ENCODE data around the gene DCT.
"Not testable (repeated sequence)": the region's sequence is repeated elsewhere in the genome, so short reads cannot be mapped to it uniquely, and the experiment has no call there.

DCT gene

GRCh38 chr13:94479616-94480015 is at the start of gene DCT:
DCT (minus strand) TSS chr13:94479682; CDS start chr13:94479255, 427 bp downstream.
- DNase-seq = peak; percentile 89

GRCh38 chr13:94526956-94527355 is 47.5 kb upstream of the DCT start:
- DNase-seq = not testable (repeated sequence)

- DNase-seq = no peak
These were observed 46.3 kb upstream of the DCT start for GRCh38 chr13:94525781-94526180.

GRCh38 chr13:94524407-94524806 is 44.9 kb upstream of the DCT start:
- DNase-seq = no peak

- DNase-seq = no peak
These were observed 40.5 kb upstream of the DCT start for GRCh38 chr13:94520001-94520400.

- DNase-seq = no peak
These were observed 37.0 kb upstream of the DCT start for GRCh38 chr13:94516456-94516855.

- no peak for DNase-seq
These were observed 36.4 kb upstream of the DCT start for GRCh38 chr13:94515911-94516310.

GRCh38 chr13:94515374-94515773 is 35.9 kb upstream of the DCT start:
- DNase-seq = no peak

- no peak for DNase-seq
These were observed 33.5 kb upstream of the DCT start for GRCh38 chr13:94513026-94513425.

GRCh38 chr13:94505730-94506129 is 26.2 kb upstream of the DCT start:
- no peak for DNase-seq

- no peak for DNase-seq
These were observed 24.4 kb upstream of the DCT start for GRCh38 chr13:94503851-94504250.

GRCh38 chr13:94498831-94499230 is 19.3 kb upstream of the DCT start:
- not testable (repeated sequence) for DNase-seq

GRCh38 chr13:94495806-94496205 is 16.3 kb upstream of the DCT start:
- no peak for DNase-seq

GRCh38 chr13:94494026-94494425 is 14.5 kb upstream of the DCT start:
- DNase-seq = peak; percentile 52

GRCh38 chr13:94487043-94487442 is 7.6 kb upstream of the DCT start:
- DNase-seq = no peak

- DNase-seq = no peak
These were observed 4.5 kb upstream of the DCT start for GRCh38 chr13:94483970-94484369.

- DNase-seq = no peak
These were observed 2.5 kb upstream of the DCT start for GRCh38 chr13:94481941-94482340.

GRCh38 chr13:94480672-94481145 is 1.2 kb upstream of the DCT start:
- DNase-seq = peak; percentile 94

- DNase-seq = no peak
These were observed 569 bp downstream of the DCT start for GRCh38 chr13:94478913-94479312.

GRCh38 chr13:94470126-94470525 is 9.4 kb downstream of the DCT start:
- no peak for DNase-seq

GRCh38 chr13:94464771-94465170 is 14.7 kb downstream of the DCT start:
- DNase-seq = no peak

GRCh38 chr13:94462670-94463069 is 16.8 kb downstream of the DCT start:
- DNase-seq = no peak

GRCh38 chr13:94459116-94459515 is 20.4 kb downstream of the DCT start:
- no peak for DNase-seq

GRCh38 chr13:94455414-94455813 is 24.1 kb downstream of the DCT start:
- no peak for DNase-seq

GRCh38 chr13:94454906-94455305 is 24.6 kb downstream of the DCT start:
- DNase-seq = no peak

GRCh38 chr13:94454334-94454733 is 25.1 kb downstream of the DCT start:
- no peak for DNase-seq
